Keratinocyte (primary cell): ENCODE results near the gene C1QTNF5.

Experiments used
- EZH2 ChIP-seq: IDR thresholded peaks from one replicate; pipeline ENCODE4 v1.6.1; 2012; ENCODE audit warnings: inconsistent platforms, mild to moderate bottlenecking, low read length, moderate library complexity
- TF ChIP-seq, protein P1 (sequence below), 3 experiments: IDR thresholded peaks in 1 of 3; conservative IDR thresholded peaks in 1 of 3; optimal IDR thresholded peaks in 1 of 3; 2 replicates in 2 of 3; 3 replicates in 1 of 3; pipeline versions ENCODE3 to v1.5.1; 2011; ENCODE audit warnings: low read length in 3 of 3, mild to moderate bottlenecking in 3 of 3, moderate library complexity in 2 of 3, control low read depth in 1 of 3, inconsistent platforms in 1 of 3; ENCODE audit not compliant: insufficient read depth in 2 of 3; ENCODE audit errors: extremely low read depth in 1 of 3

DNA sequence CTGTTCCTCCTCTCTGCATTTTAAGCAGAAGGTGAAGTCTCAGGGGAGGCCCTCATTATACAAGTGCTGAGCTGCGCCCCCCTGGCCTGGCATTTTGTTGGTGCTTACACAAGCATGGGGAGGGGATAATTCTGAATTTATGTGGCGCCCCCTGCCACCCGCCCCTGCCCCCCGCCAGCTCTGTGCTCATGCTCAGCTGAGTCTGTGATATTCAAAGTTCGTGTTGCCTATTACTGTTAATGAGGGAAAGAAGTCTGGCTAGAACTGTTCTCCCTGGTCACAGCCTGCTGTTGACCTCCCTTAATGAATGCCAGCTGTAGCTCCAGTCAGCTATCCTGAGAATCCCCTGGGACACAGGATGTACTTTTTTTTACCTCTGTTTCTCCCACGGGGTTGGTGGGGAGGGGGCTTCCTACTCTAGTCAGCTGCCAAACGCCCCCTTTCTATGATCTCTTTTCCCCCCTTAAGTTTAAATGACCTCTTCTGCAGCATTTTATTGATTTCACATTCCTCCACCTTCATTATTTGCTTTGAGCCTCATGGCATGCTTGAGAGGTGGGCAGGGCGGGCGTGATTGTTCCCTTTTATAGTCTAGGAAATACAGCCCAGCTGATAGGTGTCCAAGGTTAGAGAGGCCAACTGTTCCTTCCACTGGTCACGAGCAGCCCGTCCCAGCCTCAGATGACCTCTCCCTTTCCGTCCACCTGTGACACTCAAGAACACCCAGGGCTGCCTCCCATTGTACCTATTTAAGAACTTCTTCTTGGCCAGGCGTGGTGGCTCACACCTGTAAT lies 28.6 kb upstream of the C1QTNF5 start:
- TF ChIP-seq, protein P1, sequence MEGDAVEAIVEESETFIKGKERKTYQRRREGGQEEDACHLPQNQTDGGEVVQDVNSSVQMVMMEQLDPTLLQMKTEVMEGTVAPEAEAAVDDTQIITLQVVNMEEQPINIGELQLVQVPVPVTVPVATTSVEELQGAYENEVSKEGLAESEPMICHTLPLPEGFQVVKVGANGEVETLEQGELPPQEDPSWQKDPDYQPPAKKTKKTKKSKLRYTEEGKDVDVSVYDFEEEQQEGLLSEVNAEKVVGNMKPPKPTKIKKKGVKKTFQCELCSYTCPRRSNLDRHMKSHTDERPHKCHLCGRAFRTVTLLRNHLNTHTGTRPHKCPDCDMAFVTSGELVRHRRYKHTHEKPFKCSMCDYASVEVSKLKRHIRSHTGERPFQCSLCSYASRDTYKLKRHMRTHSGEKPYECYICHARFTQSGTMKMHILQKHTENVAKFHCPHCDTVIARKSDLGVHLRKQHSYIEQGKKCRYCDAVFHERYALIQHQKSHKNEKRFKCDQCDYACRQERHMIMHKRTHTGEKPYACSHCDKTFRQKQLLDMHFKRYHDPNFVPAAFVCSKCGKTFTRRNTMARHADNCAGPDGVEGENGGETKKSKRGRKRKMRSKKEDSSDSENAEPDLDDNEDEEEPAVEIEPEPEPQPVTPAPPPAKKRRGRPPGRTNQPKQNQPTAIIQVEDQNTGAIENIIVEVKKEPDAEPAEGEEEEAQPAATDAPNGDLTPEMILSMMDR (optimal IDR thresholded peaks at IDR 0.05 in 1 of 3, IDR thresholded peaks at IDR 0.05 in 1 of 3, conservative IDR thresholded peaks at IDR 0.05 in 1 of 3; ENCODE audit: extremely low read depth in 1 of 3, insufficient read depth in 2 of 3, low read length in 3 of 3) = no peak
- no peak for TF ChIP-seq EZH2
